Lung (tissue), 12 donors: ENCODE measurements around the gene FLNC. TPM values are rescaled to one million over a fixed set of nuclear protein-coding genes. Genes with fewer than 3 reads are reported as not detected.

ENCODE experiments used
- ATAC-seq: fragments of 200-7000 bp; cut with Tn5 transposase; one replicate; pipeline ENCODE4 v1.9.1; 2020; ENCODE audit warnings: moderate number of reproducible peaks; ENCODE audit not compliant: insufficient read depth, low FRiP score
- DNase-seq, 3 donors: peaks; one replicate each; pipeline ENCODE4 v3.0.0-alpha.2; 2013 to 2017
- H3K27ac ChIP-seq, 2 donors: one replicate each; pipeline ENCODE4 v1.5.1; 2013; ENCODE audit warnings: mild to moderate bottlenecking in 2 of 2, moderate library complexity in 2 of 2, control low read depth in 1 of 2, inconsistent platforms in 1 of 2, low read depth in 1 of 2, low read length in 1 of 2
- H3K27me3 ChIP-seq, 3 donors: one replicate each; pipeline ENCODE4 v1.5.1; 2013; ENCODE audit warnings: low read length in 2 of 3; ENCODE audit not compliant: control insufficient read depth in 3 of 3, insufficient read depth in 3 of 3
- H3K36me3 ChIP-seq, 4 donors: one replicate each; pipeline ENCODE4 v1.5.1; 2013; ENCODE audit warnings: low read length in 4 of 4, mild to moderate bottlenecking in 1 of 4, moderate library complexity in 1 of 4; ENCODE audit not compliant: control insufficient read depth in 4 of 4, insufficient read depth in 4 of 4
- H3K4me1 ChIP-seq, 5 donors: one replicate each; pipeline ENCODE4 v1.5.1; 2013; ENCODE audit warnings: low read length in 5 of 5, mild to moderate bottlenecking in 2 of 5, moderate library complexity in 1 of 5; ENCODE audit not compliant: control insufficient read depth in 5 of 5, insufficient read depth in 5 of 5
- H3K4me3 ChIP-seq: one replicate; pipeline ENCODE4 v1.5.1; 2013; ENCODE audit warnings: mild to moderate bottlenecking, control low read depth, moderate library complexity
- H3K9ac ChIP-seq, 2 donors: one replicate each; pipeline ENCODE4 v1.5.1; 2013; ENCODE audit warnings: low read length in 2 of 2, control low read depth in 1 of 2; ENCODE audit not compliant: insufficient read depth in 1 of 2
- H3K9me3 ChIP-seq, 4 donors: one replicate each; pipeline ENCODE4 v1.5.1; 2013; ENCODE audit warnings: low read length in 3 of 4, mild to moderate bottlenecking in 1 of 4, moderate library complexity in 1 of 4; ENCODE audit not compliant: control insufficient read depth in 4 of 4, insufficient read depth in 3 of 4
- CTCF ChIP-seq: IDR thresholded peaks from 2 replicates; pipeline ENCODE4 v1.5.1; 2012; ENCODE audit warnings: mild to moderate bottlenecking; ENCODE audit errors: control extremely low read depth, extremely low read depth
- WGBS, 2 donors: extraction: QIAGEN DNeasy Blood & Tissue Kit; methylation state at CpG; one replicate each; pipeline ENCODE4 v1.1.7; 2013; 5-methylcytosine and 5-hydroxymethylcytosine counted together
- polyA plus RNA-seq, 2 donors: library from polyadenylated mRNA; stranded (reverse); fragments of 200-250 nt; gene quantifications; one replicate each; pipeline ENCODE4 v1.2.1, GENCODE V29; 2013
- total RNA-seq, 2 donors: library from RNA; depleted of rRNA in 1 of 2; stranded (reverse); fragments of >200 nt in 1 of 2; gene quantifications; one replicate each; pipeline ENCODE4 v1.2.1, GENCODE V29; 2014 to 2021
- donor health status: control.
- donor health status: control.
- donor health status: Bipolar disorder and iron deficiency.
- donor health status: healthy.
- donor health status: DM: yes; HTN: yes; CAD: no.

FLNC gene
- total and polyA plus RNA-seq, 4 donors: 2.0 to 24.2 (median 7.7) TPM

DNA sequence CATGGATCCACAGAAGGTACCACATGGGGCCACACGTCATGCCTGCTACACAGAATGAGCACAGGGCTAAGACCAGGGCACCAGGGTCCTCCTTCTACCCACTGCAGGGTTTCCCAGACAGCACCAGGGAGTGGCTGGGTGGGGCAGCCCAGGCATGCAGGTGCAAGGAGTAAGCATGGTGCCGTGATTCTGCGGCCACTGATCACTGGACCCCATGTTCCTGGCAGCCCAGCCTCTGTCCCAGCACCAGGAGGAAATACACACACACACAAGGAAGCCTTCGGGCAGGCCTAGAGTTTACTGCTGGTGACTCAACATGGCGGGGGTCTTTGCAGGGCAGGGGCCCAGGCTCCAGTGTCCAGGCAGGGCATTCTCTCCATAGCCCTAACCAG lies 46.4 kb downstream of the FLNC start:
- Histone ChIP-seq H3K27me3 (no peaks in the 10 kb centered on the region), H3K9ac (no peak overlapping the region)
- no peak for ATAC-seq

GRCh38 chr7:128876978-128877755 lies 47.0 kb downstream of the FLNC start:
- no peaks in the 10 kb centered on the region for H3K4me1 ChIP-seq
- WGBS, 2 donors: 93 to 95% methylated on average over 32 of the region's 32 CpGs
- TF ChIP-seq CTCF: no peak
- no peak for DNase-seq
- ATAC-seq: no peak
- H3K36me3 ChIP-seq: no peaks in the 10 kb centered on the region
- no peak overlapping the region for H3K4me3 ChIP-seq
- no peaks in the 10 kb centered on the region for H3K27me3 ChIP-seq
- H3K9ac ChIP-seq: no peak overlapping the region
- H3K9me3 ChIP-seq: no peaks in the 10 kb centered on the region
- H3K27ac ChIP-seq: no peak overlapping the region

More for the DNA sequence above, 46.4 kb downstream of the FLNC start:
- Histone ChIP-seq H3K4me1 (no peaks in the 10 kb centered on the region), H3K9me3 (no peaks in the 10 kb centered on the region), H3K4me3 (no peak overlapping the region), H3K27ac (no peak overlapping the region), H3K36me3 (no peaks in the 10 kb centered on the region)
- 83 to 91% methylated on average over 4 to 5 of the region's 5 CpGs for WGBS, 2 donors
- no peak for TF ChIP-seq CTCF
- DNase-seq: no peak

DNA sequence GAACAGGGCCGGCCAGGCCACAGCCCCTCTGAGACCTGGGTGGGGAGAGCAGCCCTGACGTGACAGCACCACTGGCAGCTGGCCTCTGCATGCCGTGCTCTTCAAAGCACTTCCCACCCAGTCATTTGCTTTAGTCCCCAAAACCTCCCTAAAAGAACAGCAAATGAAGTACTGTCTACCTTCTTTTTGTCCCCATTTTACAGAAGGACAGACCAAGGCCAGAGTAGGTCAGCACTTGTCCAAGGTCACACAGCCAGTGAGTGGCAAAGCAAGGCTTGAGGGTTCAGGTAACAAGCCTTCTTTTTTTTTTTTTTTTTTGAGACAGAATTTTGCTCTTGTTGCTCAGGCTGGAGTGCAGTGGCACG lies 47.5 kb downstream of the FLNC start:
- H3K4me1 ChIP-seq: no peaks in the 10 kb centered on the region
- WGBS, 2 donors: 72 to 74% methylated on average over 4 of the region's 4 CpGs
- ATAC-seq: no peak

More for the DNA sequence above, 47.5 kb downstream of the FLNC start:
- H3K27ac ChIP-seq: no peak overlapping the region
- DNase-seq: no peak
- H3K9me3 ChIP-seq: no peaks in the 10 kb centered on the region
- no peaks in the 10 kb centered on the region for H3K27me3 ChIP-seq
- TF ChIP-seq CTCF: no peak
- no peaks in the 10 kb centered on the region for H3K36me3 ChIP-seq
- H3K9ac ChIP-seq: no peak overlapping the region
- no peak overlapping the region for H3K4me3 ChIP-seq
